K562 (cell line): Measurements from ENCODE around the gene NPC1. TPM values are rescaled to one million over a fixed set of nuclear protein-coding genes. Genes with fewer than 3 reads are reported as not detected.

ENCODE experiments used
- ATAC-seq: fragments of 200-7000 bp; cut with Tn5 transposase; 3 replicates; pipeline ENCODE4 v1.9.1; 2020; ENCODE audit warnings: moderate library complexity
- BruUV-seq: library from RNA; stranded (reverse); fragments of 400-500 nt; replicated peaks from 2 replicates; lab custom pipeline; 2021; lab: Mats Ljungman, UMichigan
- CTCF ChIA-PET: fragments of 300-600 bp; formaldehyde crosslinking; extraction: SDS; loops from one replicate; lab custom pipeline; 2021; ENCODE audit warnings: low intra/inter-chr PET ratio; lab: Yijun Ruan, JAX
- POLR2A ChIA-PET: fragments of 300-600, 350-650 bp; sonication (Branson Sonifier 250); formaldehyde crosslinking; extraction: SDS; loops from one replicate; lab custom pipeline; 2021; ENCODE audit warnings: antibody characterized with exemption, inconsistent platforms; lab: Yijun Ruan, JAX
- DNase-seq, 4 experiments: peaks; one replicate each; pipeline versions ENCODE4 v3.0.0 to v3.0.0-alpha.2; 2011 to 2018; ENCODE audit warnings: low spot score in 3 of 4, mixed read lengths in 3 of 4; ENCODE audit errors: extremely low read depth in 1 of 4
- FAIRE-seq: peaks from 2 replicates; lab custom pipeline; 2011; peaks lifted over from hg19 to GRCh38; lab: Jason Lieb, UNC
- H2AFZ ChIP-seq: 2 replicates; pipeline ENCODE4 v1.6.0; 2011; ENCODE audit warnings: low read depth, low read length, control low read depth, inconsistent platforms
- H3K27ac ChIP-seq: fragments of 200-600 bp; 3 replicates; pipeline ENCODE4 v1.8.0; 2011; ENCODE audit warnings: low read depth, mild to moderate bottlenecking, control low read depth, inconsistent platforms, low read length, moderate library complexity, mixed read lengths; ENCODE audit errors: extremely low read depth
- H3K27me3 ChIP-seq, 2 experiments: fragments of 300-600 bp in 1 of 2; 2 replicates in 1 of 2; 3 replicates in 1 of 2; pipeline versions ENCODE4 v1.6.0 to v1.8.0; 2011; ENCODE audit warnings: inconsistent platforms in 2 of 2, low read length in 2 of 2, mild to moderate bottlenecking in 1 of 2, mixed read lengths in 1 of 2, moderate library complexity in 1 of 2; ENCODE audit not compliant: control insufficient read depth in 2 of 2, insufficient read depth in 2 of 2
- H3K36me3 ChIP-seq: fragments of 300-600 bp; 3 replicates; pipeline ENCODE4 v1.8.0; 2011; ENCODE audit warnings: mild to moderate bottlenecking, low read length, inconsistent platforms; ENCODE audit not compliant: control insufficient read depth, insufficient read depth
- H3K4me1 ChIP-seq, 2 experiments: fragments of 200-600 bp in 1 of 2; replicated peaks in 1 of 2; 2 replicates in 1 of 2; 3 replicates in 1 of 2; pipeline versions ENCODE4 v1.5.1 to v1.8.0; 2011; ENCODE audit warnings: inconsistent platforms in 2 of 2, low read length in 2 of 2, mild to moderate bottlenecking in 1 of 2, mixed read lengths in 1 of 2, moderate library complexity in 1 of 2; ENCODE audit not compliant: control insufficient read depth in 2 of 2, insufficient read depth in 2 of 2
- H3K4me2 ChIP-seq: 2 replicates; pipeline ENCODE4 v1.6.1; 2011; ENCODE audit warnings: low read length, control low read depth, inconsistent platforms, mixed read lengths; ENCODE audit not compliant: insufficient read depth
- H3K4me3 ChIP-seq: fragments of 200-600 bp; sonication (generic), shearing (Covaris generic); 2 replicates; pipeline ENCODE4 v1.5.1; 2016; ENCODE audit warnings: control low read depth, inconsistent platforms
- H3K79me2 ChIP-seq: fragments of 200-600 bp; 3 replicates; pipeline ENCODE4 v1.8.0; 2011; ENCODE audit warnings: low read length, inconsistent platforms; ENCODE audit not compliant: control insufficient read depth, insufficient read depth
- H3K9ac ChIP-seq, 2 experiments: 2 replicates each; pipeline versions ENCODE4 v1.6.0 to v1.6.1; 2011; ENCODE audit warnings: low read depth in 2 of 2, low read length in 2 of 2, control low read depth in 1 of 2, inconsistent platforms in 1 of 2, mild to moderate bottlenecking in 1 of 2, mixed read lengths in 1 of 2; ENCODE audit not compliant: insufficient read depth in 1 of 2
- H3K9me1 ChIP-seq: one replicate; pipeline ENCODE4 v1.6.0; 2011; ENCODE audit warnings: inconsistent platforms, mild to moderate bottlenecking, low read length, moderate library complexity; ENCODE audit not compliant: control insufficient read depth, insufficient read depth
- H3K9me3 ChIP-seq: replicated peaks from 2 replicates; pipeline ENCODE4 v1.5.1; 2011; ENCODE audit warnings: low read depth, low read length, inconsistent platforms; ENCODE audit not compliant: control insufficient read depth, insufficient read depth
- H4K20me1 ChIP-seq: replicated peaks from 2 replicates; pipeline ENCODE4 v1.6.1; 2011; ENCODE audit warnings: low read length, inconsistent platforms, mixed read lengths; ENCODE audit not compliant: control insufficient read depth, insufficient read depth
- ZBTB33 ChIP-seq: sonication (generic); formaldehyde crosslinking; IDR thresholded peaks from 2 replicates; pipeline ENCODE4 v1.8.1; 2023; ENCODE audit warnings: mild to moderate bottlenecking, missing genetic modification reagents
- WGBS: fragments of 100-300 bp; shearing (Covaris generic); methylation state at CpG from one replicate; pipeline ENCODE4 v1.1.6; 2016; ENCODE audit warnings: low coverage, mixed read lengths; ENCODE audit not compliant: insufficient coverage; ENCODE audit errors: missing lambda C conversion rate; 5-methylcytosine and 5-hydroxymethylcytosine counted together
- in situ Hi-C: fragments of 300-500 bp; cut with MboI; formaldehyde crosslinking; loops from 4 replicates; pipeline ENCODE4 v1.15.0; 2018; ENCODE audit warnings: inconsistent platforms, mixed read lengths
- intact Hi-C: fragments of 100-400 bp; cut with micrococcal nuclease; formaldehyde crosslinking; loops from 2 replicates; pipeline ENCODE4 v1.14.2; 2022
- polyA plus RNA-seq, 8 experiments: library from polyadenylated mRNA; depleted of rRNA in 4 of 8; stranded (reverse) in 5 of 8; unstranded in 3 of 8; fragments of >200 nt; fragmentation: Nextera tagmentation in 2 of 8; fragmentation: Illumina TruSeq in 1 of 8; extraction: Ambion mirVana in 2 of 8; extraction: Trizol in 1 of 8; gene quantifications; 2 replicates each; pipeline versions ENCODE4 v1.2.1 to v1.2.3, GENCODE V29; 2011 to 2014; ENCODE audit warnings: inconsistent platforms in 1 of 8, missing spikeins in 1 of 8
- total RNA-seq, 7 experiments: library from RNA; depleted of rRNA in 6 of 7; stranded (reverse); fragments of >200 nt in 6 of 7; fragmentation: Illumina TruSeq in 2 of 7; extraction: Trizol in 2 of 7; gene quantifications; 2 replicates each; pipeline versions ENCODE4 v1.2.1 to v1.2.3, GENCODE V29; 2011 to 2021; ENCODE audit warnings: low replicate concordance in 1 of 7
- TF ChIP-seq, protein P1 (sequence below): fragments of 250-450 bp; sonication (Bioruptor Pico); IDR thresholded peaks from 2 replicates; pipeline ENCODE4 v1.4.0; 2020

NPC1 gene
- total and polyA plus RNA-seq, 9 of the 15 experiments (the other 6 are each of a cell fraction or from before 2014, with no cell fraction given): 17.1 to 45.9 (median 27.6) TPM

- no peak for FAIRE-seq
- intact Hi-C loops: no loop called here
- ChIA-PET POLR2A (interaction anchor here (1.1 to 1.3 kb wide), 2 partner anchors 11 to 281 kb away, joined by 4 to 5 read pairs; no protein-coding TSS in a partner anchor), CTCF (no interaction called here)
- Histone ChIP-seq H3K27ac (no peak overlapping the region), H3K4me2 (no peak overlapping the region), H4K20me1 (peaks cover 4% of the 10 kb centered on the region; the same call in 1 of the 2 replicates), H3K79me2 (no peaks in the 10 kb centered on the region), H3K9me1 (peaks cover 3% of the 10 kb centered on the region), H3K36me3 (no peaks in the 10 kb centered on the region), H3K9ac (0 out of 4 replicates have a peak overlapping the region, but pooled peaks of 1 of the 2 experiments have one; percentile 40)
- no peak for DNase-seq
- BruUV-seq: no TSS peak
- in situ Hi-C loops: no loop called here
- TF ChIP-seq, protein P1, sequence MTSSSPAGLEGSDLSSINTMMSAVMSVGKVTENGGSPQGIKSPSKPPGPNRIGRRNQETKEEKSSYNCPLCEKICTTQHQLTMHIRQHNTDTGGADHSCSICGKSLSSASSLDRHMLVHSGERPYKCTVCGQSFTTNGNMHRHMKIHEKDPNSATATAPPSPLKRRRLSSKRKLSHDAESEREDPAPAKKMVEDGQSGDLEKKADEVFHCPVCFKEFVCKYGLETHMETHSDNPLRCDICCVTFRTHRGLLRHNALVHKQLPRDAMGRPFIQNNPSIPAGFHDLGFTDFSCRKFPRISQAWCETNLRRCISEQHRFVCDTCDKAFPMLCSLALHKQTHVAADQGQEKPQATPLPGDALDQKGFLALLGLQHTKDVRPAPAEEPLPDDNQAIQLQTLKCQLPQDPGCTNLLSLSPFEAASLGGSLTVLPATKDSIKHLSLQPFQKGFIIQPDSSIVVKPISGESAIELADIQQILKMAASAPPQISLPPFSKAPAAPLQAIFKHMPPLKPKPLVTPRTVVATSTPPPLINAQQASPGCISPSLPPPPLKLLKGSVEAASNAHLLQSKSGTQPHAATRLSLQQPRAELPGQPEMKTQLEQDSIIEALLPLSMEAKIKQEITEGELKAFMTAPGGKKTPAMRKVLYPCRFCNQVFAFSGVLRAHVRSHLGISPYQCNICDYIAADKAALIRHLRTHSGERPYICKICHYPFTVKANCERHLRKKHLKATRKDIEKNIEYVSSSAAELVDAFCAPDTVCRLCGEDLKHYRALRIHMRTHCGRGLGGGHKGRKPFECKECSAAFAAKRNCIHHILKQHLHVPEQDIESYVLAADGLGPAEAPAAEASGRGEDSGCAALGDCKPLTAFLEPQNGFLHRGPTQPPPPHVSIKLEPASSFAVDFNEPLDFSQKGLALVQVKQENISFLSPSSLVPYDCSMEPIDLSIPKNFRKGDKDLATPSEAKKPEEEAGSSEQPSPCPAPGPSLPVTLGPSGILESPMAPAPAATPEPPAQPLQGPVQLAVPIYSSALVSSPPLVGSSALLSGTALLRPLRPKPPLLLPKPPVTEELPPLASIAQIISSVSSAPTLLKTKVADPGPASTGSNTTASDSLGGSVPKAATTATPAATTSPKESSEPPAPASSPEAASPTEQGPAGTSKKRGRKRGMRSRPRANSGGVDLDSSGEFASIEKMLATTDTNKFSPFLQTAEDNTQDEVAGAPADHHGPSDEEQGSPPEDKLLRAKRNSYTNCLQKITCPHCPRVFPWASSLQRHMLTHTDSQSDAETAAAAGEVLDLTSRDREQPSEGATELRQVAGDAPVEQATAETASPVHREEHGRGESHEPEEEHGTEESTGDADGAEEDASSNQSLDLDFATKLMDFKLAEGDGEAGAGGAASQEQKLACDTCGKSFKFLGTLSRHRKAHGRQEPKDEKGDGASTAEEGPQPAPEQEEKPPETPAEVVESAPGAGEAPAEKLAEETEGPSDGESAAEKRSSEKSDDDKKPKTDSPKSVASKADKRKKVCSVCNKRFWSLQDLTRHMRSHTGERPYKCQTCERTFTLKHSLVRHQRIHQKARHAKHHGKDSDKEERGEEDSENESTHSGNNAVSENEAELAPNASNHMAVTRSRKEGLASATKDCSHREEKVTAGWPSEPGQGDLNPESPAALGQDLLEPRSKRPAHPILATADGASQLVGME (CRISPR knock-in tag): no peak
- peak; percentile 52; the same call in 1 of the 2 replicates for TF ChIP-seq ZBTB33 (CRISPR knock-in tag)
- TF ChIP-seq, all 486 proteins: peak for 1
- no peaks in the 10 kb centered on the region for H3K9me3 ChIP-seq
- peaks cover 26% of the 10 kb centered on the region in 2 experiments for H3K27me3 ChIP-seq
- peak; percentile 12 for ATAC-seq
- no peak overlapping the region; the same call in 1 of the 2 replicates for H2AFZ ChIP-seq
- peaks cover 0 to 8% of the 10 kb centered on the region in 2 experiments; a peak in 2 of 5 replicates for H3K4me1 ChIP-seq
- 15% methylated on average over 32 of the region's 41 CpGs for WGBS
- no peak overlapping the region for H3K4me3 ChIP-seq
Observed at GRCh38 chr18:23619388-23619881, 33.1 kb upstream of the NPC1 start.
